Left lung (tissue), 10 donors: ENCODE data around the gene DDX41. TPM values are rescaled to one million over a fixed set of nuclear protein-coding genes. Genes with fewer than 3 reads are reported as not detected.

Experiments
- ATAC-seq: fragments of 200-7000 bp; cut with Tn5 transposase; one replicate; pipeline ENCODE4 v1.9.1; 2020; ENCODE audit warnings: moderate library complexity
- DNase-seq, 4 donors: peaks; one replicate each; pipeline ENCODE4 v3.0.0-alpha.2; 2013 to 2020
- H3K27ac ChIP-seq, 2 donors: fragments of 200-600 bp; sonication (generic) in 1 of 2; one replicate each; pipeline versions ENCODE4 v1.5.0 to v1.8.0; 2020 to 2021
- H3K27me3 ChIP-seq, 2 donors: fragments of 200-600 bp; sonication (generic) in 1 of 2; one replicate each; pipeline versions ENCODE4 v1.5.0 to v1.8.0; 2020 to 2021
- H3K36me3 ChIP-seq, 2 donors: fragments of 200-600 bp; sonication (generic) in 1 of 2; one replicate each; pipeline versions ENCODE4 v1.5.0 to v1.8.0; 2020 to 2021
- H3K4me1 ChIP-seq, 2 donors: fragments of 200-600 bp; one replicate each; pipeline ENCODE4 v1.8.0; 2021
- H3K4me3 ChIP-seq, 2 donors: fragments of 200-600 bp; sonication (generic) in 1 of 2; one replicate each; pipeline versions ENCODE4 v1.5.0 to v1.8.0; 2020 to 2021; ENCODE audit warnings: mild to moderate bottlenecking in 1 of 2
- H3K9me3 ChIP-seq, 2 donors: fragments of 200-600 bp; sonication (generic) in 1 of 2; one replicate each; pipeline versions ENCODE4 v1.5.0 to v1.8.0; 2020 to 2021
- intact Hi-C, 2 donors: fragments of 100-400 bp; cut with DNase I; formaldehyde crosslinking; loops; one replicate each; pipeline versions ENCODE4 v1.11.2 to v1.14.2; 2022
- polyA plus RNA-seq, 6 donors: library from polyadenylated mRNA; unstranded; fragments of 120-200 nt; gene quantifications; one replicate each; pipeline ENCODE4 v1.2.1, GENCODE V29; 2013; ENCODE audit not compliant: insufficient read length in 6 of 6
- total RNA-seq, 2 donors: library from RNA; stranded (reverse); fragmentation: NEBNext Ultra II Directional; extraction: Animal tissue kit (Norgen Biotek cat#: 25700); gene quantifications; one replicate each; pipeline ENCODE4 v1.2.1, GENCODE V29; 2021
- TF ChIP-seq, protein P1 (sequence below), 2 donors: fragments of 200-600 bp; sonication (generic) in 1 of 2; IDR thresholded peaks; one replicate each; pipeline versions ENCODE4 v1.5.0 to v1.8.0; 2021; ENCODE audit warnings: antibody characterized with exemption in 2 of 2
- donor health status: DM: no; HTN: yes; CAD: no.
- donor health status: DM: no; HTN: no; CAD: no.

The DDX41 gene
- total and polyA plus RNA-seq, 8 donors: 65.9 to 90.2 (median 81.9) TPM

DNA sequence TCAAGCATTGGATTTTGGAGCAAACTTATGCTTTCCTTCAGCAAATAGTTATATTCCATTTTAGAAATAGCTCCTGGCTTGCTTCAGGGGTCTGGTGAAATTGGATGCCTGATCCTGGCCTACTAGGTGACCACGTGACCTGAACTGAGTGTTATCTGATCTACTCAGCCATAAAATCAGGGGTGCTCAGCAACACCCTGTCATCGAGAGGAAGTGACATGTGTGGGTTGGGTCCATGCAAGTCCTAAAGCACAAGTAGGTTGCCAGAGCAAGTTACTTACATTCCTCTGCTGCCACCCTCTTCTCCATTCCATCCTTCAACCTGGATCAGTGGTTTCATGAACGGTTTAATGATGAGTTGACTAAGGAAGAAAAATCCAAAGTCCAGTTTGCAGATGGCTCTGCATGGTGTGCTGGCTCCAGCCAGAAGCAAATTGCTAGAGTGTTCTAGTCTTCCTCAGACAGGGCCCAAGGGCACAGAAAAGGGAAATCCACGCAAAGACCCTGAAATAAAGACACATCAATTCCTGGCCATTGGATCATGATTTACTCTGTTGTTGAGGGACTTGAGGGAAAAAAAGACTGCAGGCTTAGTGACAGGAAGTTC, 40.4 kb upstream of the DDX41 start:
- peaks cover 0 to 21% of the 10 kb centered on the region in 2 donors for H3K4me1 ChIP-seq
- no peak overlapping the region for H3K27ac ChIP-seq
- no peaks in the 10 kb centered on the region for H3K9me3 ChIP-seq
- intact Hi-C loops: no loop called here
- no peaks in the 10 kb centered on the region for H3K27me3 ChIP-seq
- H3K36me3 ChIP-seq: no peaks in the 10 kb centered on the region
- ATAC-seq: no peak
- DNase-seq: no peak
- H3K4me3 ChIP-seq: no peak overlapping the region
- TF ChIP-seq, protein P1, sequence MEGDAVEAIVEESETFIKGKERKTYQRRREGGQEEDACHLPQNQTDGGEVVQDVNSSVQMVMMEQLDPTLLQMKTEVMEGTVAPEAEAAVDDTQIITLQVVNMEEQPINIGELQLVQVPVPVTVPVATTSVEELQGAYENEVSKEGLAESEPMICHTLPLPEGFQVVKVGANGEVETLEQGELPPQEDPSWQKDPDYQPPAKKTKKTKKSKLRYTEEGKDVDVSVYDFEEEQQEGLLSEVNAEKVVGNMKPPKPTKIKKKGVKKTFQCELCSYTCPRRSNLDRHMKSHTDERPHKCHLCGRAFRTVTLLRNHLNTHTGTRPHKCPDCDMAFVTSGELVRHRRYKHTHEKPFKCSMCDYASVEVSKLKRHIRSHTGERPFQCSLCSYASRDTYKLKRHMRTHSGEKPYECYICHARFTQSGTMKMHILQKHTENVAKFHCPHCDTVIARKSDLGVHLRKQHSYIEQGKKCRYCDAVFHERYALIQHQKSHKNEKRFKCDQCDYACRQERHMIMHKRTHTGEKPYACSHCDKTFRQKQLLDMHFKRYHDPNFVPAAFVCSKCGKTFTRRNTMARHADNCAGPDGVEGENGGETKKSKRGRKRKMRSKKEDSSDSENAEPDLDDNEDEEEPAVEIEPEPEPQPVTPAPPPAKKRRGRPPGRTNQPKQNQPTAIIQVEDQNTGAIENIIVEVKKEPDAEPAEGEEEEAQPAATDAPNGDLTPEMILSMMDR (IDR thresholded peaks at IDR 0.05): no peak

DNA sequence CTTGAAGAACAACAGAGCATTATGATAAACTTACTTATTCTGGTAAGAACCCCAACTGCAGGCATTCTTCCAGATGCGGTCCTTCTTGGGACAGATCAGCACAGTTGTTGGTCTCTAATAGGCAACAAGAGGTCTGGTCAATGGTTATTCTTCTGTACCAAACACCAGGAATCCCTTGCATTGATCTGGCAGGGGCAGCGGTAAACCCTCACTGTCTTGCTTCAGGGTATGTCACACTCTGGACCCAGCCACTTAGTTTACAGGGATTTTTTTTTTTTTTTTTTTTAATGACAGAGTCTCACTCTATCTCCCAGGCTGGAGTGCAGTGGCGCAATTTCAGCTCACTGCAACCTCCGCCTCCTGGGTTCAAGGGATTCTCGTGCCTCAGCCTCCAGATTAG, 38.9 kb upstream of the DDX41 start:
- ATAC-seq: no peak

DNA sequence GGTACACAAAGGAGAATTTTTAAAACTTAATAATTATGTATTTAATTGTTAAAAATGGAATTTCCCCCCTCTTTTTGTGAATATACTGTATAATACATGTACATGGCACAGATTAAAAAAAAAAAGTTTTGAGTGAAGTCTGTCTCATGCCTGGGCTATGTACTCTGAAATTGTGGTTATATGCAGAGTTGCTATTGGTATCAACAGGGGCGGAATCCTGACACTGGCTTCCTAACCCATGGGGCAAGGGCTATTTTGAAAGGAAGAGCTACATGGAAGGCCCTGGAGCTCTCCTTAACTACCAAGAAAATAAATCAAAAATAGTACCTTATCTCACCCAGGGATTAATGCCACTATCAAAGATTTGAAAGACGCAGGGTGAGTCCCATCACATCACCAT, 38.5 kb upstream of the DDX41 start:
- no peak for ATAC-seq
- TF ChIP-seq, protein P1 (IDR thresholded peaks at IDR 0.05): no peak
- Histone ChIP-seq H3K36me3 (peaks cover 0 to 7% of the 10 kb centered on the region in 2 donors), H3K27me3 (no peaks in the 10 kb centered on the region), H3K4me3 (peak overlapping the region; percentile 53 to 68), H3K4me1 (peaks cover 0 to 26% of the 10 kb centered on the region in 2 donors), H3K27ac (no peak overlapping the region), H3K9me3 (no peaks in the 10 kb centered on the region)
- no peak for DNase-seq
- intact Hi-C loops: no loop called here

More for the DNA sequence above, 38.9 kb upstream of the DDX41 start:
- H3K9me3 ChIP-seq: no peaks in the 10 kb centered on the region
- H3K4me3 ChIP-seq: no peak overlapping the region
- DNase-seq: no peak
- H3K36me3 ChIP-seq: peaks cover 0 to 6% of the 10 kb centered on the region in 2 donors
- peaks cover 0 to 26% of the 10 kb centered on the region in 2 donors for H3K4me1 ChIP-seq
- intact Hi-C loops: no loop called here
- TF ChIP-seq, protein P1 (IDR thresholded peaks at IDR 0.05): no peak
- no peaks in the 10 kb centered on the region for H3K27me3 ChIP-seq
- no peak overlapping the region for H3K27ac ChIP-seq

DNA sequence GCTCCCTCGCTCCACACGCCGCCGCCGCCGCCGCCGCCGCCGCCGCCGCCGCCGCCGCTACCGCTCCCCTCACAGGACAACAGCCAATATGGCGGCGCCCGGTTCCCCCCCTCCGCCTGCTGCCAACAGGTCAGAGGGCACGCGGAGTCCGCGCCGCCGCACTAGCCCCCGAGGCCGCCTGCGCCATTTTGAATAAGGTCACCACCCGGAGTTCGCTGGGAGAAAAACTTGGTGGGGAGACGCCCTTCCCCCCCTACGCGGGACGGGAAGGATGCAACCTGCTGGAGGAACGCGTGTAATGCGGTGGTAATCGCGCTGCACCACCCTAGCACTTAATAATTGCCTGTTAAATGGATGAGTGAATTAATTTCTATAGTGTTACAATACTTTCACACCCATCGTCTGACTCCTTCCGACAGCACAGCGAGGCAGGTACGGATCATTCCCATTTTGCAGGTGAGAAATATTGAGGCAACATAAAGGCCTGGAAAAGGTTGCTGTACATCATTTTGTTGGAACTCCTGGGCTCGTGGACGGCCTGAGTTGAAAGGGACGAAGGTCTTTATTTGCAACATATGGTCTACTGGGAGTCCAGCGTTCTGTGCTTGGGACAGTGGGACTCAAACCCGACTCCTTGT, 37.8 kb upstream of the DDX41 start, which contains the start of gene FAM193B:
Gene FAM193B, minus strand, starts transcription at position 90 of the 638 bp plus-strand sequence. CDS start 105 bp downstream, outside the sequence.
- Histone ChIP-seq H3K27ac (peak within 1 kb of the TSS; percentile 68 to 69), H3K9me3 (no peaks in the 10 kb centered on the region), H3K4me3 (peak within 1 kb of the TSS; percentile 68 to 85), H3K4me1 (peaks cover 0 to 26% of the 10 kb centered on the region in 2 donors), H3K27me3 (no peaks in the 10 kb centered on the region), H3K36me3 (peaks cover 0 to 7% of the 10 kb centered on the region in 2 donors)
- TF ChIP-seq, protein P1 (IDR thresholded peaks at IDR 0.05): peak in 1 of 2 donors; percentile 23
- intact Hi-C loops: no loop called here
- peak; percentile 96 for ATAC-seq
- peak; percentile 84 to 98 (median 94) for DNase-seq

DNA sequence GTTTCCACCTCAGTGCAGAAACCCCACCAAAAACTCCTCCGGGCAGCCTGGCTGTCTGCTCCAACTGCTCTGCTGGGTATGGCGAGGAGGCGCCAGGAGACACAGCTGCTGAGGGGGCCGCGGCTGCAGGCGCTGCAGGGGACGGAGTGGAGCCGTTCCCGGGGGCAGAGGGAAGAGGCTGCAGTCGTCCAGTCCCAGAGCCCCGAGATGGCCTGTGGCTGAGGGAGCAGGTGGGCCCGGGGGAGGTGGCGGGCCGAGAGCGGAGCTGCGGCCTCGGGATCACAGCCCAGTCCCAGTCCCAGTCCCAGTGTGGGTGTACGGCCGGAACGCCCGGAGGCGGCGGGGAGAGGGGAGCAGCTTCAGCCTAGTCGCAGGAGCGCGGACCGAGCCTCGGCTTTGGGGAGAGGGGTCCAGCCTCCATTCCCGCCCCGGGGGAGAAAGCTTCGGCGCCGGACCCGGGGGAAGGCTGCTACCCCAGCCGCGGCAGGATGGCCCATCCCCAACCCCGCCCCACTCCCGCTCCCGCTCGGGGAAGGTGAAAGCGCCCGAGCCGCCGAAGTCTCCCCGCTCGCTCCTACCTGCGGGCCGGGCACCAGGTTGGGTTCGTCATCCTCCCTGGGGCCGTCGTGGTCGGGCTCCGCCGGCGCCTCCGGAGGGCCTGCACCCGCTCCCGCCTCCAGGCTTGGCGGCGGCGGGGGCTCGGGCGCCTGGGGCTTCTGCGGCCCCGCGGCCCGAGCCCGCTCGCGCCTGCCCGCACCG, 37.1 kb upstream of the DDX41 start:
- DNase-seq (peak in 3 of 4 donors; percentile 23 to 90 (median 50)), ATAC-seq (peak; percentile 61)
- intact Hi-C loops: no loop called here

More for the DNA sequence above, 37.1 kb upstream of the DDX41 start:
- peak overlapping the region; percentile 68 to 85 for H3K4me3 ChIP-seq
- H3K36me3 ChIP-seq: peaks cover 0 to 7% of the 10 kb centered on the region in 2 donors
- H3K4me1 ChIP-seq: peaks cover 0 to 29% of the 10 kb centered on the region in 2 donors
- TF ChIP-seq, protein P1 (IDR thresholded peaks at IDR 0.05): no peak
- no peaks in the 10 kb centered on the region for H3K9me3 ChIP-seq
- no peaks in the 10 kb centered on the region for H3K27me3 ChIP-seq
- peak overlapping the region; percentile 57 to 69 for H3K27ac ChIP-seq
